T-helper 17 cell (primary cell): ENCODE measurements around the gene NAGLU. TPM values are rescaled to one million over a fixed set of nuclear protein-coding genes. Genes with fewer than 3 reads are reported as not detected.

Experiments used
- ATAC-seq: fragments of 150-1000 bp; cut with Tn5 transposase; 2 replicates; pipeline ENCODE4 v1.10.0; 2021; ENCODE audit warnings: mild to moderate bottlenecking, moderate library complexity
- DNase-seq, 3 donors: peaks; one replicate each; pipeline versions ENCODE4 v3.0.0 to v3.0.0-alpha.2; 2020 to 2021
- H3K9me3 ChIP-seq: one replicate; pipeline ENCODE4 v1.7.0; 2013; ENCODE audit warnings: low read length, mild to moderate bottlenecking; ENCODE audit not compliant: control insufficient read depth, poor library complexity, severe bottlenecking
- H3K27ac Mint-ChIP-seq: one replicate; pipeline ENCODE4 v1.8.0; 2022; ENCODE audit warnings: mild to moderate bottlenecking, moderate library complexity, mixed read lengths
- H3K27me3 Mint-ChIP-seq: one replicate; pipeline ENCODE4 v1.8.0; 2022; ENCODE audit warnings: mixed read lengths
- H3K36me3 Mint-ChIP-seq: one replicate; pipeline ENCODE4 v1.8.0; 2022; ENCODE audit warnings: low read depth, mixed read lengths
- H3K4me1 Mint-ChIP-seq: one replicate; pipeline ENCODE4 v1.8.0; 2022; ENCODE audit warnings: mild to moderate bottlenecking, mixed read lengths
- H3K4me3 Mint-ChIP-seq: one replicate; pipeline ENCODE4 v1.8.0; 2022; ENCODE audit warnings: mild to moderate bottlenecking, moderate library complexity, mixed read lengths
- total RNA-seq, 4 donors: library from RNA in 2 of 4; stranded (reverse) in 2 of 4; gene quantifications; one replicate each; pipeline ENCODE4 v1.2.3 and lab custom pipeline; 2022 to 2026

NAGLU gene
- total RNA-seq, 2 donors from 2014 or later, result 12.5 to 13.2 TPM

DNA sequence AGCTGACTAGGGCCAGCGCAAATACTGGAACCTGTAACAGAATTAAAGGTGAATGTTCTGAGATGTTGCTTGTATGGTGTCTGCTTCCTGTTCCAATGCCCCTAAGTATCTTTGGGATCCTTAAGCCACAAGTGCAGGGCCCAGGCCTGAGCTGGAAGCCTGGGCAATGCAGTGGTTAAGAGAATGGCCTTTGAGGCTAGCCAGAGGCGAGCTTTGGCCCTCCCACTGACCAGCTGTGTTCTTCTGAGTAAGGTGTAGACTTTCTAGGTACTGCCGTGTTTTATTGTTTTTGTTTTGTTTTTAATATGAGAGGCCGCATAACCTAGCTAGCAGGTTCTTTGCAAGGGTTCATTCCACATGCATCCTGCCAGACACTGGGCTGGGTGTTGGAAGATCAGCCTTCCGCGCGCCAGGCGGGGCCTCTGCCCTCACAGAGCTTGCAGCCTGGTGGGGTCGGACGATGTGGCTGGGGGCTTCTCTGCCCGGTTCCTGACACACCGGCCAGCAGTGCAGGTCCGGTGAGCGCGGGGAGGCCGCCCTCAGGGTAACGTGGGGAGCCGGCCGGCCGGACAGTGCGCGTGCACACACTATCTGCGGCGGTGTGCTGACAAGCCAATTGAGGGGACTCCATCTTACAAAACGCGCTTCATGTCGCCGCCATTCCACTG, 30.3 kb downstream of the NAGLU start:
- H3K27ac Mint-ChIP-seq, result peak overlapping the region; percentile 93
- H3K27me3 Mint-ChIP-seq, result no peaks in the 10 kb centered on the region
- no peak for ATAC-seq
- no peak for DNase-seq
- peaks cover 27% of the 10 kb centered on the region for H3K4me1 Mint-ChIP-seq
- H3K9me3 ChIP-seq, result no peaks in the 10 kb centered on the region
- no peaks in the 10 kb centered on the region for H3K36me3 Mint-ChIP-seq
- peak overlapping the region; percentile 97 for H3K4me3 Mint-ChIP-seq

- DNase-seq (peak; percentile 83 to 91 (median 90)), ATAC-seq (peak; percentile 82)
- Mint-ChIP-seq H3K36me3 (no peaks in the 10 kb centered on the region), H3K27ac (peak within 1 kb of the TSS; percentile 93), H3K4me1 (peaks cover 23% of the 10 kb centered on the region), H3K4me3 (peak within 1 kb of the TSS; percentile 97), H3K27me3 (no peaks in the 10 kb centered on the region)
- H3K9me3 ChIP-seq, result no peaks in the 10 kb centered on the region
These were observed 31.0 kb downstream of the NAGLU start, which contains the start of gene MLX for GRCh38 chr17:42566883-42567573. TSS of gene MLX (plus strand) at chr17:42567100. CDS start at chr17:42567125, 25 bp downstream.

DNA sequence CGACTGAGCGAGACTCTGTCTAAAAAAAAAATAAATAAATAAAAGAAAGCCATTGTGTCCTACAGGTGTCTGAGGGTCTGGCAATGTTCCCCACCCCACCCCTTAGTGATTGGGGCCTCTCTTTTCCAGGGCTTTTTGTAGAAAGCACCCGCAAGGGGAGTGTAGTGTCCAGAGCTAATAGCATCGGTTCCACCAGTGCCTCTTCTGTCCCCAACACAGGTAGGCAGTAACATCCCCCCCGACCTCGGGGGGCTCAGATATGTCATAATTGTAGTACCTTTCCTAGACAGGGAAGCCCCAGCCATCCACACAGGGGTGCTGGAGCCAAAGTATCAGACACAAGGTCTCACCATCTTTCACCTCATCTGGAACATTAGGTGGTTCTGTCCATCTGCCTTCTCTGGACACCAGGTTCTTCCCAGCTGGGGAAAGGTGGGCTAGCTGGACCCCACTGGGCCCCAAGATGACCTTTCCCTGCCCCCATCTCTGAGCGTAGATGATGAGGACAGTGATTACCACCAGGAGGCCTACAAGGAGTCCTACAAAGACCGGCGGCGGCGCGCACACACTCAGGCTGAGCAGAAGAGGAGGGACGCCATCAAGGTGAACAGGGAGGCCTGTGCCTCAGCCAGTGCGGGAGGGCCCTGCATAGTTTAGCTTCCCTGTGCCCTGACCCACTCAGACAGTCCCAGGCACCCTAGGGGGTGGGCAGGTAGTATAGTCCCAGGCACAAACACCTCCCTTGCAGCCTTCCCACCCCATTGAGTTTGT, 32.5 kb downstream of the NAGLU start:
- no peaks in the 10 kb centered on the region for H3K9me3 ChIP-seq
- Mint-ChIP-seq H3K4me1 (peaks cover 23% of the 10 kb centered on the region), H3K36me3 (peaks cover 2% of the 10 kb centered on the region), H3K4me3 (peak overlapping the region; percentile 47), H3K27ac (peak overlapping the region; percentile 93), H3K27me3 (no peaks in the 10 kb centered on the region)
- DNase-seq (no peak), ATAC-seq (no peak)

DNA sequence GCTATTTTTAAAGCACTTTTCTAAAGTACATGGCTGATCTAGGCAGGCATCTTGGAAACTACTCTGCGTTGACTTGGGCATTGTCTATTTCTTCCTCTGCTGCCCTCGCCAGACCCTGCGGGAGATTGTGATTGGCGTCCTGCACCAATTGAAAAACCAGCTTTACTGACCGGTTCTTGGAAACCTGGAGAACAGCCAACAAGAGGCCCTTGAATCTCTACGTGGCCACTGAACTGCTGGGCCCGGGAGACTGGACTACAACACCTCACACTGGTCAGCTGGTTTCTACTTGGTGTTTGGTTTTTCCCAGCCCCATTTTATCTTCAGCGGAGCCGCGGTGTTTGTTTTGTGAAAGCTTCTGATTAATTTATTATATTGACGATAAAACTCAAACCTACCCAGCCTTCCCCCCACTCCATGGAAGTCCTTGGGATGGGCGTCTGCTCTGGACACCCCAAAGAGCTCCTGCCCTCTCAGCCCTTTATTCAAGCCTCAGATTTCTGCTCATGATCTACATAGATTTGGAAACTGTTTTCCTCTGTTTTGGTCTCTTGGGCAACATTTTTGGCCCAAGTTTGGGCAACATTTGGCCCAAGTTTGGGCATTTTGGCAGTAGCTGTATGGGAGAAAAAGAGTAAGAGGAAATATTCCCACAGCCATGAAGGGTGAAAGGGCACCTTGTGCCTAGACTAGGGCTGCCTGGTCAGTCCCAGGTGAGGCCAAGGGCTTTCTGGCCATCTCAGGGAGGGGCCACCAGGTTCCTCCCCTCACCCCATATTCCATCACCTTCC, 35.6 kb downstream of the NAGLU start:
- Mint-ChIP-seq H3K4me1 (peaks cover 21% of the 10 kb centered on the region), H3K4me3 (no peak overlapping the region), H3K36me3 (peaks cover 2% of the 10 kb centered on the region), H3K27ac (peak overlapping the region; percentile 78), H3K27me3 (no peaks in the 10 kb centered on the region)
- no peak for ATAC-seq
- no peaks in the 10 kb centered on the region for H3K9me3 ChIP-seq
- no peak for DNase-seq

GRCh38 chr17:42573095-42573494, 37.1 kb downstream of the NAGLU start:
- ATAC-seq (no peak), DNase-seq (no peak)
- no peak overlapping the region for H3K27ac Mint-ChIP-seq
- no peaks in the 10 kb centered on the region for H3K9me3 ChIP-seq
- H3K4me1 Mint-ChIP-seq, result peaks cover 23% of the 10 kb centered on the region
- H3K4me3 Mint-ChIP-seq, result no peak overlapping the region
- H3K27me3 Mint-ChIP-seq, result no peaks in the 10 kb centered on the region
- peaks cover 5% of the 10 kb centered on the region for H3K36me3 Mint-ChIP-seq

DNA sequence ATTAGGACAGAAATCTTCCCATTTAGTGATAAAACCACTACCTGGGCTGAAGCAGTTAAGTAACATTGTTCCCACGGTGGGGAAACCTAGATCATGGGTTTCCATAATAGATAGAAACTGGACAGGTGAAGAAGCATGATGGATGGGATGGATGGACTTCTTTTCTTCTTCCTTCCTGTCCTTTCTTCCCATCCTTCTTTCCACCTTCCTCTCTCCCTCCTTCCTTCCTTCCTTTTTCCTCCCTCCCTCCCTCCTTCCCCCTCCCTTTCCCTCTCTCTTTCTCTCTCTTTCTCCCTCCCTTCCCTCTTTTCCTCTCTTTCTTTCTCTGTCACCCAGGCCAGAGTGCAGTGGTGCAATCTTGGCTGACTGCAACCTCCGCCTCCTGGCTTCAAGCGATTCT, 38.4 kb downstream of the NAGLU start:
- Mint-ChIP-seq H3K27ac (no peak overlapping the region), H3K4me1 (peaks cover 21% of the 10 kb centered on the region), H3K4me3 (no peak overlapping the region), H3K27me3 (no peaks in the 10 kb centered on the region), H3K36me3 (peaks cover 5% of the 10 kb centered on the region)
- ATAC-seq (no peak), DNase-seq (no peak)
- H3K9me3 ChIP-seq, result no peaks in the 10 kb centered on the region

- Mint-ChIP-seq H3K27ac (peak overlapping the region; percentile 95), H3K4me3 (peak overlapping the region; percentile 98), H3K27me3 (no peaks in the 10 kb centered on the region), H3K36me3 (peaks cover 5% of the 10 kb centered on the region), H3K4me1 (peaks cover 21% of the 10 kb centered on the region)
- peak; percentile 1 for ATAC-seq
- H3K9me3 ChIP-seq, result no peaks in the 10 kb centered on the region
- no peak for DNase-seq
These were observed 41.1 kb downstream of the NAGLU start for GRCh38 chr17:42577140-42577531.

DNA sequence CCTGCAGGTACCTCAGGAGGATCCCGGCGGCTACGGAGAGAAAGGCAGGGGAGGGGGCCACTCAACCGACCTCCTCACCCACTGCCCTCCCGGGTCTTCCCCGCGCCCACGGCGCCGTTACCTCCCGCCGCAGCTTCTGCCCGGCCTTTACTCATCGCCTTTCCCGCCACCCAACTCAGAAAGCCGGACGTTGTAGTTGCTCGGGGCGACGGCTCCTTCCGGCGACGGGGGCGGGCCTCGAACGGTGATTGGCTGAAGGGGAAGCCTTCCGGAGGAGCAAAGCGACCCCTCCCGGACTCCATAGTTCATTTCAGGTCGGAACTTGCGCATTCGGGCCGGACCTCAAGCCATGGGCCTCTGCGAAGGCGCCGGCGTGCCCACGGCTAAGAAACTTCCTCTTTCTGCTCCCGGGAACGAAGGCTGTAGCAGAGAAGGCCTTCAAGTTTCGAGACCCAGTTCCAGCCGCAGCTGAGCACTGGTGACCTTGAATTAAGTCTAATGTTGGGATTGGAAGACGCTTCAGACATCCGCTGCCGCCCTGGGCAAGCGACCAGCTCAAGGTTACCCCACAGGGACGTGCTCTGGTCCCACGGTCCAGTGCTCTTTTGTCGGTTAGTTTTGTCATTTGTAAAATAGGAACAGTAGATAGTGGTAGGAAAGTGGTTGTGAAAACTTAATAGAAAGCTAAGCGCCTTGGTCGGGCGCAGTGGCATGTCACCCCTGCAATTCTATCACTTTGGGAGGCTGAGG, 41.7 kb downstream of the NAGLU start, which contains the start of gene PSMC3IP:
Gene PSMC3IP (minus strand): TSS at position 198 of the 750 bp plus-strand sequence. CDS start 43 bp downstream, at position 155.
- Mint-ChIP-seq H3K4me3 (peak within 1 kb of the TSS; percentile 98), H3K27me3 (no peaks in the 10 kb centered on the region), H3K27ac (peak within 1 kb of the TSS; percentile 95), H3K4me1 (peaks cover 21% of the 10 kb centered on the region), H3K36me3 (peaks cover 5% of the 10 kb centered on the region)
- DNase-seq, result peak; percentile 82 to 86 (median 84)
- no peaks in the 10 kb centered on the region for H3K9me3 ChIP-seq
- ATAC-seq, result peak; percentile 94

- peaks cover 18% of the 10 kb centered on the region for H3K4me1 Mint-ChIP-seq
- peak overlapping the region; percentile 98 for H3K4me3 Mint-ChIP-seq
- H3K9me3 ChIP-seq, result no peaks in the 10 kb centered on the region
- H3K36me3 Mint-ChIP-seq, result peaks cover 3% of the 10 kb centered on the region
- peak; percentile 66 for ATAC-seq
- DNase-seq, result peak; percentile 40 to 64 (median 46)
- peak overlapping the region; percentile 95 for H3K27ac Mint-ChIP-seq
- no peaks in the 10 kb centered on the region for H3K27me3 Mint-ChIP-seq
These were observed 42.3 kb downstream of the NAGLU start for GRCh38 chr17:42578282-42578869.

- Mint-ChIP-seq H3K27ac (peak overlapping the region; percentile 95), H3K36me3 (peaks cover 3% of the 10 kb centered on the region), H3K4me1 (peaks cover 18% of the 10 kb centered on the region), H3K4me3 (no peak overlapping the region), H3K27me3 (no peaks in the 10 kb centered on the region)
- DNase-seq (no peak), ATAC-seq (no peak)
- H3K9me3 ChIP-seq, result no peaks in the 10 kb centered on the region
These were observed 43.9 kb downstream of the NAGLU start for GRCh38 chr17:42579794-42580551.

DNA sequence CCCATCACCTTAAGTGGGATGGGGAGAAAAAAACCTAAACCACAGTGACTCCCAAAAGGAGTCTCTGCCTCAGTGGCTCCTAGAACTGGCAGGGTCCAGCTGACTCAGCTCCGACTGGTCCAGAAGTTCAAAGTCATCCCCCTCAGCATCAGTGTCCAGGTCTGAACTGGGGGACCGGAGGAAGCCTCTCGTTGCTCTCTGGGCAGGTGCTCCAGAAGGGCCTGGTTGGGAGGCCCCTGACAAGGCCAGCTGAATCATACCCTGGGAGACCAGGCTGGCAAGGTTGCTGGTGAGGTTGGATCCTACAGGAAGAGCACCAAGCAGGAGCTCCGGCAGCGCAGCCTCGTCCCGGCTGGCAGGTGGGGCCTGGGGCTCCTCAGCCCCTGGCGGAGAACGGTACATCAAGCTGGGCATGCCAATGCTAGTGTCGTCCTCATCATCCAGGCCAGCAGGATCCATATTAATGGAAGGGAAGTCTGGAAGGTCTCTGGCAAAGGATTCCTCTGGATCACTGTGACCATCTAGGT, 45.8 kb downstream of the NAGLU start:
- Mint-ChIP-seq H3K27ac (no peak overlapping the region), H3K36me3 (peaks cover 3% of the 10 kb centered on the region), H3K27me3 (no peaks in the 10 kb centered on the region), H3K4me3 (no peak overlapping the region), H3K4me1 (peaks cover 13% of the 10 kb centered on the region)
- H3K9me3 ChIP-seq, result no peaks in the 10 kb centered on the region
- ATAC-seq (no peak), DNase-seq (no peak)
